Stimulated activated CD8-positive, alpha-beta memory T cell treated with anti-CD3 and anti-CD28 coated beads, Interleukin-2, amount 100 ng/mL, for 1 hour (primary cell): ENCODE data around the gene EPHA10.

Source experiments
- DNase-seq, 2 donors: peaks; one replicate each; pipeline ENCODE4 v3.0.0-alpha.2; 2020; ENCODE audit warnings: low read depth in 2 of 2

EPHA10 gene

GRCh38 chr1:37676281-37677142 lies 88.4 kb downstream of the EPHA10 start:
- DNase-seq: no peak

DNA sequence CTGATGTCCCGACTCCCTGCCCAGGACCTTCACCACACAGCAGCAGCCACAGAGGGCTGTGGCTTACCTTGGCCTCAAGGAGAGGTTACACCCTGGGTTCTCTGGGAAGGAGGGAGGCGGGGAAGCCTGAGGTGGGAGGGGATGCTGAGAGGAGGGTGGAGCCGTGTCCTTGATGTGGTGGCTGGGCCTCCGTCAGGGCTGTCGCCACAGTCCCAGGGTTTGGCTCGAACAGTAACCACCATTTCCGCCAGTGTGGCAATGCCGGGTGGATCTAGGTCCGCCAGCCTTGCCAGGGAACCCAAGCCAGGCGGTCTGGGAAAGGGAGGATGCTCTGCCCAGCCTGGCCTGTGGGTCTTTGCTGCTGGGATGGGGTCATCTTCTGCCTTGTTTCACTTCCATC lies 91.0 kb downstream of the EPHA10 start:
- peak in 1 of 2 donors; percentile 30 for DNase-seq

- DNase-seq: no peak
These were observed 92.6 kb downstream of the EPHA10 start for GRCh38 chr1:37672136-37672870.

- no peak for DNase-seq
These were observed 93.7 kb downstream of the EPHA10 start for GRCh38 chr1:37671261-37671660.

DNA sequence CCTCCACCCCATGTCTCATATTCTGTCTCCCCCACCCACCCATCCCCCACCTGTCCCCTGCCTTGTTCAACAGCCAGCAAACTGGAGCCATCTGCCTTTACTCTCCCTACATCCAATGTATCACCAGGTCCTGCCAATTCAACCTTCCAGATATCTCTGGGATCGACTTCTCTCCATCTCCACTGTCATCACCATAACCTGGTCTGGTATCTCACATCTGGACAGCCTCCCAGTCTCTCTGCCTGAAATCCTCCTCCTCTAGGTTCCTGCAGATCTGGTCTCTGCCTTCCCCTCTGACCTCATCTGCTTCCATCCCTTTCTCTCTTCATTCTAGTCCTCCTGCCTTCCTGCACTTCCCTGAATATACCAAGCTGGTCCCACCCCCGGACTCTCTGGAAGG lies 94.8 kb downstream of the EPHA10 start:
- no peak for DNase-seq

- no peak for DNase-seq
These were observed 97.8 kb downstream of the EPHA10 start for GRCh38 chr1:37667023-37667671.

GRCh38 chr1:37666241-37666867 lies 98.6 kb downstream of the EPHA10 start:
- DNase-seq: no peak
